H1 (cell line): Measurements from ENCODE around the gene CHPT1. TPM values are rescaled to one million over a fixed set of nuclear protein-coding genes. Genes with fewer than 3 reads are reported as not detected.

Source experiments
- CTCF ChIA-PET: fragments of 300-600 bp; sonication (Branson Sonifier 250); formaldehyde crosslinking; loops from one replicate; lab custom pipeline; 2021; ENCODE audit not compliant: partially characterized antibody; lab: Charles Lee
- POLR2A ChIA-PET: fragments of 300-600 bp; sonication (Branson Sonifier 250); formaldehyde crosslinking; loops from one replicate; lab custom pipeline; 2021; ENCODE audit warnings: inconsistent platforms; ENCODE audit not compliant: partially characterized antibody; lab: Charles Lee
- DNase-seq, 2 experiments: peaks; one replicate each; pipeline versions ENCODE4 v3.0.0 to v3.0.0-alpha.2; 2010 to 2022; ENCODE audit warnings: low spot score in 2 of 2, low read depth in 1 of 2, mixed read lengths in 1 of 2
- FAIRE-seq: peaks from 2 replicates; lab custom pipeline; 2011; peaks lifted over from hg19 to GRCh38; lab: Jason Lieb, UNC
- H2AFZ ChIP-seq: 2 replicates; pipeline ENCODE4 v1.8.1; 2012; ENCODE audit warnings: low read length, inconsistent platforms
- H2AK5ac ChIP-seq: 2 replicates; pipeline ENCODE4 v1.6.1; 2013; ENCODE audit warnings: low read depth, low read length
- H2BK120ac ChIP-seq: replicated peaks from 2 replicates; pipeline ENCODE3; 2013; ENCODE audit warnings: low read depth, low read length, inconsistent platforms
- H2BK12ac ChIP-seq: 2 replicates; pipeline ENCODE4 v1.6.1; 2013; ENCODE audit warnings: low read depth, low read length
- H2BK15ac ChIP-seq: 2 replicates; pipeline ENCODE4 v1.6.1; 2013; ENCODE audit warnings: low read length
- H2BK20ac ChIP-seq: 2 replicates; pipeline ENCODE4 v1.6.1; 2013; ENCODE audit warnings: low read length
- H2BK5ac ChIP-seq: 2 replicates; pipeline ENCODE4 v1.6.1; 2013; ENCODE audit warnings: low read depth, low read length
- H3K14ac ChIP-seq: 2 replicates; pipeline ENCODE4 v1.6.1; 2013; ENCODE audit warnings: inconsistent platforms; ENCODE audit not compliant: insufficient read length
- H3K18ac ChIP-seq: 2 replicates; pipeline ENCODE4 v1.6.1; 2013; ENCODE audit warnings: low read length; ENCODE audit errors: extremely low read depth
- H3K23ac ChIP-seq: 2 replicates; pipeline ENCODE4 v1.6.1; 2013; ENCODE audit warnings: inconsistent platforms; ENCODE audit not compliant: insufficient read length
- H3K23me2 ChIP-seq: 2 replicates; pipeline ENCODE4 v1.6.1; 2013; ENCODE audit warnings: low read depth, low read length
- H3K27ac ChIP-seq: 2 replicates; pipeline ENCODE4 v1.6.1; 2011; ENCODE audit warnings: low read depth, low read length, inconsistent platforms
- H3K27me3 ChIP-seq, 4 experiments: replicated peaks in 1 of 4; 1 replicate in 1 of 4; 2 replicates in 3 of 4; pipeline versions ENCODE4 v1.6.1 to v1.8.1; 2011 to 2013; ENCODE audit warnings: low read length in 3 of 4, mild to moderate bottlenecking in 3 of 4, inconsistent platforms in 2 of 4, mixed read lengths in 2 of 4, moderate library complexity in 1 of 4; ENCODE audit not compliant: control insufficient read depth in 3 of 4, insufficient read depth in 3 of 4; ENCODE audit errors: extremely low read depth in 1 of 4
- H3K36me3 ChIP-seq, 4 experiments: 2 replicates each; pipeline versions ENCODE4 v1.6.1 to v1.8.1; 2011 to 2013; ENCODE audit warnings: mild to moderate bottlenecking in 4 of 4, low read length in 3 of 4, moderate library complexity in 2 of 4, control low read depth in 1 of 4, inconsistent platforms in 1 of 4; ENCODE audit not compliant: insufficient read depth in 4 of 4, control insufficient read depth in 2 of 4
- H3K4ac ChIP-seq: replicated peaks from 2 replicates; pipeline ENCODE3; 2013; ENCODE audit warnings: low read length, low read depth, mixed read lengths, inconsistent platforms; ENCODE audit not compliant: insufficient read length
- H3K4me1 ChIP-seq, 4 experiments: replicated peaks in 1 of 4; 1 replicate in 1 of 4; 2 replicates in 3 of 4; pipeline versions ENCODE4 v1.6.1 to v1.8.1; 2011 to 2013; ENCODE audit warnings: low read length in 3 of 4, inconsistent platforms in 2 of 4, mixed read lengths in 1 of 4; ENCODE audit not compliant: insufficient read depth in 4 of 4, control insufficient read depth in 3 of 4
- H3K4me2 ChIP-seq, 2 experiments: 2 replicates each; pipeline versions ENCODE4 v1.6.1 to v1.8.1; 2011 to 2013; ENCODE audit warnings: low read depth in 2 of 2, low read length in 2 of 2, control low read depth in 1 of 2, inconsistent platforms in 1 of 2, mild to moderate bottlenecking in 1 of 2; ENCODE audit not compliant: insufficient read depth in 1 of 2
- H3K4me3 ChIP-seq, 4 experiments: fragments of 200-600, 300-600 bp in 1 of 4; sonication (generic), shearing (Covaris generic), sonication (Bioruptor Twin) in 1 of 4; 2 replicates each; pipeline versions ENCODE4 v1.5.1 to v1.8.1; 2011 to 2016; ENCODE audit warnings: low read length in 4 of 4, low read depth in 3 of 4, control low read depth in 2 of 4, inconsistent platforms in 2 of 4, mild to moderate bottlenecking in 2 of 4, mixed read lengths in 1 of 4, moderate library complexity in 1 of 4; ENCODE audit not compliant: insufficient read depth in 2 of 4; ENCODE audit errors: extremely low read depth in 1 of 4
- H3K56ac ChIP-seq: replicated peaks from 2 replicates; pipeline ENCODE3; 2013; ENCODE audit warnings: low read depth, mild to moderate bottlenecking, mixed read lengths, low read length, inconsistent platforms; ENCODE audit not compliant: insufficient read length
- H3K79me1 ChIP-seq: 2 replicates; pipeline ENCODE4 v1.6.1; 2013; ENCODE audit warnings: low read depth, low read length, control low read depth
- H3K79me2 ChIP-seq, 2 experiments: 2 replicates each; pipeline versions ENCODE4 v1.6.1 to v1.8.1; 2012 to 2013; ENCODE audit warnings: low read length in 2 of 2, mild to moderate bottlenecking in 2 of 2, inconsistent platforms in 1 of 2; ENCODE audit not compliant: insufficient read depth in 2 of 2, control insufficient read depth in 1 of 2
- H3K9ac ChIP-seq, 4 experiments: replicated peaks in 1 of 4; 1 replicate in 1 of 4; 2 replicates in 3 of 4; pipeline versions ENCODE4 v1.6.1 to v1.8.1; 2011 to 2013; ENCODE audit warnings: low read depth in 3 of 4, low read length in 3 of 4, control low read depth in 2 of 4, mild to moderate bottlenecking in 2 of 4, moderate library complexity in 2 of 4, inconsistent platforms in 1 of 4; ENCODE audit errors: extremely low read depth in 1 of 4
- H3K9me3 ChIP-seq, 2 experiments: 2 replicates each; pipeline versions ENCODE4 v1.6.1 to v1.8.1; 2012 to 2013; ENCODE audit warnings: mild to moderate bottlenecking in 2 of 2, moderate library complexity in 2 of 2, control low read depth in 1 of 2, inconsistent platforms in 1 of 2, low read depth in 1 of 2, low read length in 1 of 2, mixed read lengths in 1 of 2; ENCODE audit not compliant: insufficient read depth in 2 of 2
- H4K20me1 ChIP-seq, 2 experiments: replicated peaks in 1 of 2; 2 replicates each; pipeline versions ENCODE3 to v1.8.1; 2011 to 2013; ENCODE audit warnings: inconsistent platforms in 2 of 2, low read length in 2 of 2, mild to moderate bottlenecking in 1 of 2; ENCODE audit not compliant: insufficient read depth in 2 of 2, control insufficient read depth in 1 of 2
- H4K5ac ChIP-seq: 2 replicates; pipeline ENCODE4 v1.6.1; 2013; ENCODE audit warnings: low read length, low read depth, mixed read lengths, inconsistent platforms; ENCODE audit not compliant: insufficient read length
- H4K8ac ChIP-seq: 2 replicates; pipeline ENCODE4 v1.8.0; 2013; ENCODE audit warnings: mild to moderate bottlenecking, moderate library complexity, low read length, inconsistent platforms; ENCODE audit not compliant: insufficient read depth; ENCODE audit errors: extremely low read depth
- H4K91ac ChIP-seq: replicated peaks from 2 replicates; pipeline ENCODE3; 2013; ENCODE audit warnings: low read length, mixed read lengths, inconsistent platforms; ENCODE audit not compliant: insufficient read length
- WGBS, 2 experiments: shearing (Covaris generic) in 1 of 2; methylation state at CpG; one replicate each; pipeline versions ENCODE4 v1.1.6 to v1.1.7; 2013 to 2015; ENCODE audit warnings: low lambda C conversion rate in 2 of 2, mixed read lengths in 2 of 2, inconsistent platforms in 1 of 2, low coverage in 1 of 2, missing lambda C conversion rate in 1 of 2; ENCODE audit not compliant: insufficient replicate concordance in 2 of 2, insufficient coverage in 1 of 2, insufficient read length in 1 of 2; ENCODE audit errors: extremely low coverage in 1 of 2, missing lambda C conversion rate in 1 of 2; 5-methylcytosine and 5-hydroxymethylcytosine counted together
- polyA plus RNA-seq, 7 experiments: library from polyadenylated mRNA; depleted of rRNA in 3 of 7; stranded (reverse) in 5 of 7; unstranded in 2 of 7; fragments of >200 nt in 5 of 7; fragments of 200-250 nt in 2 of 7; gene quantifications; 1 replicate in 5 of 7; 2 replicates in 1 of 7; 4 replicates in 1 of 7; pipeline versions ENCODE4 v1.2.1 to v1.2.3, GENCODE V29; 2011 to 2013; ENCODE audit warnings: missing spikeins in 2 of 7, mixed read lengths in 2 of 7
- total RNA-seq: library from RNA; stranded (reverse); fragmentation: NEBNext Ultra II Directional; extraction: Animal tissue kit (Norgen Biotek cat#: 25700); gene quantifications from 2 replicates; pipeline ENCODE4 v1.2.1, GENCODE V29; 2021

Gene CHPT1
- total and polyA plus RNA-seq, 2 of the 8 experiments (the other 6 are each of a cell fraction or from before 2014, with no cell fraction given), result 13.3 to 22.5 TPM

DNA sequence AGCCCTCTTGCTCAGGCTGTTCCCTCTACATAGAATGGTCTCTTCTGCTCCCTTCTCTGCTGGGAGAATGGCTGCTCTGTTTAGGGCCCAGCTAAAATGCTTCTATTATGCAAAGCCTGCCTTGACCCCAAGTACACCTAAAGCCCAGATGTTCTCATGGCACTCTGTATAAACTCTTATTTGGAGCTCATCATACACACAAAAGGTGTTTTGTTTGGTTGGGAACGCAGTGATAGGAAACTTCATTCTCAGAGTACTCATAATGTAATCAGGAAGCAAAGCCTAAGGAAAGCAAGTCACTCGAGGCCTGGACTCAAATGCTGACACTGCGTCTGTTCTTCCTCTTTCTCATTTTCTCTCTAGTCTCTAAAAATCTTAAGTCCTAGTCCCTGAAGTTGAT is 80.0 kb downstream of the CHPT1 start:
- Histone ChIP-seq H3K23ac (no peak overlapping the region), H3K4me2 (no peak overlapping the region), H2BK12ac (no peak overlapping the region), H3K4me1 (no peaks in the 10 kb centered on the region), H4K5ac (no peak overlapping the region), H2BK120ac (no peak overlapping the region), H4K91ac (no peak overlapping the region), H2BK15ac (no peak overlapping the region), H2BK20ac (no peak overlapping the region), H3K56ac (no peak overlapping the region), H4K20me1 (no peaks in the 10 kb centered on the region), H3K79me1 (no peaks in the 10 kb centered on the region), H3K36me3 (peaks cover 0 to 39% (median 12%) of the 10 kb centered on the region in 4 experiments; a peak in 6 of 8 replicates), H3K14ac (no peak overlapping the region), H2AFZ (no peak overlapping the region), H3K4ac (no peak overlapping the region), H3K4me3 (no peak overlapping the region), H3K27me3 (no peaks in the 10 kb centered on the region), H3K27ac (no peak overlapping the region), H3K9ac (no peak overlapping the region), H3K9me3 (no peaks in the 10 kb centered on the region), H3K23me2 (no peaks in the 10 kb centered on the region), H3K79me2 (no peaks in the 10 kb centered on the region), H3K18ac (no peak overlapping the region), H2BK5ac (no peak overlapping the region), H2AK5ac (no peak overlapping the region), H4K8ac (no peak overlapping the region)
- 96% methylated on average over 3 of the region's 3 CpGs; no CpG with 5 or more reads in 1 of the 2 experiments for WGBS, 2 experiments
- FAIRE-seq, result no peak
- ChIA-PET CTCF (interaction anchor here (0.8 to 5.7 kb wide), 10 partner anchors 10 to 1039 kb away, joined by 3 to 58 read pairs (median 5); partner anchors contain the start of gene GNPTAB), POLR2A (no interaction called here)
- DNase-seq, result no peak
